GM13976 (cell line): ENCODE data around the gene FOLR1.

Experiments
- DNase-seq: peaks from one replicate; pipeline ENCODE4 v3.0.0; 2012; ENCODE audit warnings: low spot score
- CTCF ChIP-seq: IDR thresholded peaks from 2 replicates; pipeline ENCODE4 v1.5.1; 2012; ENCODE audit warnings: borderline replicate concordance, mild to moderate bottlenecking; ENCODE audit not compliant: insufficient read depth; ENCODE audit errors: extremely low read depth, missing control alignments, control extremely low read depth
- in situ Hi-C: fragments of 300-500 bp; cut with MboI; formaldehyde crosslinking; loops from one replicate; pipeline ENCODE4 v1.12.0; 2022; ENCODE audit warnings: low sequenced_read_pairs, mixed read lengths, inconsistent platforms; ENCODE audit not compliant: unreplicated experiment

The FOLR1 gene

GRCh38 chr11:72240461-72241290, 48.7 kb downstream of the FOLR1 start:
- peak; percentile 70 for DNase-seq
- in situ Hi-C loops: no loop called here
- TF ChIP-seq CTCF: no peak

GRCh38 chr11:72241291-72241781, 49.4 kb downstream of the FOLR1 start:
- in situ Hi-C loops: no loop called here
- no peak for TF ChIP-seq CTCF
- peak; percentile 36 for DNase-seq

GRCh38 chr11:72242141-72242540, 50.2 kb downstream of the FOLR1 start:
- in situ Hi-C loops: no loop called here
- DNase-seq: no peak
- TF ChIP-seq CTCF: no peak

- in situ Hi-C loops: no loop called here
- TF ChIP-seq CTCF: no peak
- peak; percentile 30 for DNase-seq
Measured at GRCh38 chr11:72243173-72244059, 51.5 kb downstream of the FOLR1 start.

- TF ChIP-seq CTCF: no peak
Measured at GRCh38 chr11:72244060-72244360, 52.1 kb downstream of the FOLR1 start, which contains the start of gene PHOX2A. PHOX2A (minus strand) TSS chr11:72244176; CDS start chr11:72244004, 172 bp downstream.

More at GRCh38 chr11:72244060-72244360, 52.1 kb downstream of the FOLR1 start, which contains the start of gene PHOX2A:
- DNase-seq: no peak
- in situ Hi-C loops: no loop called here
